K562 (cell line): Measurements from ENCODE around the gene NVL. TPM values are rescaled to one million over a fixed set of nuclear protein-coding genes. Genes with fewer than 3 reads are reported as not detected.

Source experiments
- ATAC-seq: fragments of 200-7000 bp; cut with Tn5 transposase; 3 replicates; pipeline ENCODE4 v1.9.1; 2020; ENCODE audit warnings: moderate library complexity
- BruUV-seq: library from RNA; stranded (reverse); fragments of 400-500 nt; replicated peaks from 2 replicates; lab custom pipeline; 2021; lab: Mats Ljungman, UMichigan
- CTCF ChIA-PET: fragments of 300-600 bp; formaldehyde crosslinking; extraction: SDS; loops from one replicate; lab custom pipeline; 2021; ENCODE audit warnings: low intra/inter-chr PET ratio; lab: Yijun Ruan, JAX
- POLR2A ChIA-PET: fragments of 300-600, 350-650 bp; sonication (Branson Sonifier 250); formaldehyde crosslinking; extraction: SDS; loops from one replicate; lab custom pipeline; 2021; ENCODE audit warnings: antibody characterized with exemption, inconsistent platforms; lab: Yijun Ruan, JAX
- DNase-seq, 4 experiments: peaks; one replicate each; pipeline versions ENCODE4 v3.0.0 to v3.0.0-alpha.2; 2011 to 2018; ENCODE audit warnings: low spot score in 3 of 4, mixed read lengths in 3 of 4; ENCODE audit errors: extremely low read depth in 1 of 4
- FAIRE-seq: peaks from 2 replicates; lab custom pipeline; 2011; peaks lifted over from hg19 to GRCh38; lab: Jason Lieb, UNC
- H2AFZ ChIP-seq: 2 replicates; pipeline ENCODE4 v1.6.0; 2011; ENCODE audit warnings: low read depth, low read length, control low read depth, inconsistent platforms
- H3K27ac ChIP-seq: fragments of 200-600 bp; 3 replicates; pipeline ENCODE4 v1.8.0; 2011; ENCODE audit warnings: low read depth, mild to moderate bottlenecking, control low read depth, inconsistent platforms, low read length, moderate library complexity, mixed read lengths; ENCODE audit errors: extremely low read depth
- H3K27me3 ChIP-seq, 2 experiments: fragments of 300-600 bp in 1 of 2; 2 replicates in 1 of 2; 3 replicates in 1 of 2; pipeline versions ENCODE4 v1.6.0 to v1.8.0; 2011; ENCODE audit warnings: inconsistent platforms in 2 of 2, low read length in 2 of 2, mild to moderate bottlenecking in 1 of 2, mixed read lengths in 1 of 2, moderate library complexity in 1 of 2; ENCODE audit not compliant: control insufficient read depth in 2 of 2, insufficient read depth in 2 of 2
- H3K36me3 ChIP-seq: fragments of 300-600 bp; 3 replicates; pipeline ENCODE4 v1.8.0; 2011; ENCODE audit warnings: mild to moderate bottlenecking, low read length, inconsistent platforms; ENCODE audit not compliant: control insufficient read depth, insufficient read depth
- H3K4me1 ChIP-seq, 2 experiments: fragments of 200-600 bp in 1 of 2; replicated peaks in 1 of 2; 2 replicates in 1 of 2; 3 replicates in 1 of 2; pipeline versions ENCODE4 v1.5.1 to v1.8.0; 2011; ENCODE audit warnings: inconsistent platforms in 2 of 2, low read length in 2 of 2, mild to moderate bottlenecking in 1 of 2, mixed read lengths in 1 of 2, moderate library complexity in 1 of 2; ENCODE audit not compliant: control insufficient read depth in 2 of 2, insufficient read depth in 2 of 2
- H3K4me2 ChIP-seq: 2 replicates; pipeline ENCODE4 v1.6.1; 2011; ENCODE audit warnings: low read length, control low read depth, inconsistent platforms, mixed read lengths; ENCODE audit not compliant: insufficient read depth
- H3K4me3 ChIP-seq: fragments of 200-600 bp; sonication (generic), shearing (Covaris generic); 2 replicates; pipeline ENCODE4 v1.5.1; 2016; ENCODE audit warnings: control low read depth, inconsistent platforms
- H3K79me2 ChIP-seq: fragments of 200-600 bp; 3 replicates; pipeline ENCODE4 v1.8.0; 2011; ENCODE audit warnings: low read length, inconsistent platforms; ENCODE audit not compliant: control insufficient read depth, insufficient read depth
- H3K9ac ChIP-seq, 2 experiments: 2 replicates each; pipeline versions ENCODE4 v1.6.0 to v1.6.1; 2011; ENCODE audit warnings: low read depth in 2 of 2, low read length in 2 of 2, control low read depth in 1 of 2, inconsistent platforms in 1 of 2, mild to moderate bottlenecking in 1 of 2, mixed read lengths in 1 of 2; ENCODE audit not compliant: insufficient read depth in 1 of 2
- H3K9me1 ChIP-seq: one replicate; pipeline ENCODE4 v1.6.0; 2011; ENCODE audit warnings: inconsistent platforms, mild to moderate bottlenecking, low read length, moderate library complexity; ENCODE audit not compliant: control insufficient read depth, insufficient read depth
- H3K9me3 ChIP-seq: replicated peaks from 2 replicates; pipeline ENCODE4 v1.5.1; 2011; ENCODE audit warnings: low read depth, low read length, inconsistent platforms; ENCODE audit not compliant: control insufficient read depth, insufficient read depth
- H4K20me1 ChIP-seq: replicated peaks from 2 replicates; pipeline ENCODE4 v1.6.1; 2011; ENCODE audit warnings: low read length, inconsistent platforms, mixed read lengths; ENCODE audit not compliant: control insufficient read depth, insufficient read depth
- ZNF830 ChIP-seq: fragments of 250-450 bp; sonication (Bioruptor Pico); IDR thresholded peaks from 2 replicates; pipeline ENCODE4 v1.5.0; 2021; ENCODE audit warnings: mild to moderate bottlenecking
- WGBS: fragments of 100-300 bp; shearing (Covaris generic); methylation state at CpG from one replicate; pipeline ENCODE4 v1.1.6; 2016; ENCODE audit warnings: low coverage, mixed read lengths; ENCODE audit not compliant: insufficient coverage; ENCODE audit errors: missing lambda C conversion rate; 5-methylcytosine and 5-hydroxymethylcytosine counted together
- in situ Hi-C: fragments of 300-500 bp; cut with MboI; formaldehyde crosslinking; loops from 4 replicates; pipeline ENCODE4 v1.15.0; 2018; ENCODE audit warnings: inconsistent platforms, mixed read lengths
- intact Hi-C: fragments of 100-400 bp; cut with micrococcal nuclease; formaldehyde crosslinking; loops from 2 replicates; pipeline ENCODE4 v1.14.2; 2022
- polyA plus RNA-seq, 8 experiments: library from polyadenylated mRNA; depleted of rRNA in 4 of 8; stranded (reverse) in 5 of 8; unstranded in 3 of 8; fragments of >200 nt; fragmentation: Nextera tagmentation in 2 of 8; fragmentation: Illumina TruSeq in 1 of 8; extraction: Ambion mirVana in 2 of 8; extraction: Trizol in 1 of 8; gene quantifications; 2 replicates each; pipeline versions ENCODE4 v1.2.1 to v1.2.3, GENCODE V29; 2011 to 2014; ENCODE audit warnings: inconsistent platforms in 1 of 8, missing spikeins in 1 of 8
- total RNA-seq, 7 experiments: library from RNA; depleted of rRNA in 6 of 7; stranded (reverse); fragments of >200 nt in 6 of 7; fragmentation: Illumina TruSeq in 2 of 7; extraction: Trizol in 2 of 7; gene quantifications; 2 replicates each; pipeline versions ENCODE4 v1.2.1 to v1.2.3, GENCODE V29; 2011 to 2021; ENCODE audit warnings: low replicate concordance in 1 of 7
- TF ChIP-seq, protein P1 (sequence below): fragments of 450-650 bp; IDR thresholded peaks from 2 replicates; pipeline ENCODE4 v1.6.1; 2017; ENCODE audit warnings: antibody characterized with exemption, mild to moderate bottlenecking

NVL gene
- total and polyA plus RNA-seq, 9 of the 15 experiments (the other 6 are each of a cell fraction or from before 2014, with no cell fraction given), result 32.5 to 86.6 (median 62.9) TPM

- no peak for DNase-seq
- intact Hi-C loops, result loop anchor here (10.0 kb wide), 1 partner anchor 585 kb away; the partner anchor contains the start of gene DNAH14
- H3K9me1 ChIP-seq, result no peaks in the 10 kb centered on the region
- H3K36me3 ChIP-seq, result no peaks in the 10 kb centered on the region
- no peak for FAIRE-seq
- H3K79me2 ChIP-seq, result no peaks in the 10 kb centered on the region
- H3K27ac ChIP-seq, result no peak overlapping the region
- H2AFZ ChIP-seq, result 0 out of 2 replicates have a peak overlapping the region, but pooled peaks have one; percentile 20
- H3K9me3 ChIP-seq, result peaks cover 9% of the 10 kb centered on the region
- no peak for ATAC-seq
- no peaks in the 10 kb centered on the region for H3K27me3 ChIP-seq
- ChIA-PET POLR2A (interaction anchor here (0.9 kb wide), 1 partner anchor 14 kb away, joined by 4 read pairs; no protein-coding TSS in a partner anchor), CTCF (no interaction called here)
- TF ChIP-seq, protein P1, sequence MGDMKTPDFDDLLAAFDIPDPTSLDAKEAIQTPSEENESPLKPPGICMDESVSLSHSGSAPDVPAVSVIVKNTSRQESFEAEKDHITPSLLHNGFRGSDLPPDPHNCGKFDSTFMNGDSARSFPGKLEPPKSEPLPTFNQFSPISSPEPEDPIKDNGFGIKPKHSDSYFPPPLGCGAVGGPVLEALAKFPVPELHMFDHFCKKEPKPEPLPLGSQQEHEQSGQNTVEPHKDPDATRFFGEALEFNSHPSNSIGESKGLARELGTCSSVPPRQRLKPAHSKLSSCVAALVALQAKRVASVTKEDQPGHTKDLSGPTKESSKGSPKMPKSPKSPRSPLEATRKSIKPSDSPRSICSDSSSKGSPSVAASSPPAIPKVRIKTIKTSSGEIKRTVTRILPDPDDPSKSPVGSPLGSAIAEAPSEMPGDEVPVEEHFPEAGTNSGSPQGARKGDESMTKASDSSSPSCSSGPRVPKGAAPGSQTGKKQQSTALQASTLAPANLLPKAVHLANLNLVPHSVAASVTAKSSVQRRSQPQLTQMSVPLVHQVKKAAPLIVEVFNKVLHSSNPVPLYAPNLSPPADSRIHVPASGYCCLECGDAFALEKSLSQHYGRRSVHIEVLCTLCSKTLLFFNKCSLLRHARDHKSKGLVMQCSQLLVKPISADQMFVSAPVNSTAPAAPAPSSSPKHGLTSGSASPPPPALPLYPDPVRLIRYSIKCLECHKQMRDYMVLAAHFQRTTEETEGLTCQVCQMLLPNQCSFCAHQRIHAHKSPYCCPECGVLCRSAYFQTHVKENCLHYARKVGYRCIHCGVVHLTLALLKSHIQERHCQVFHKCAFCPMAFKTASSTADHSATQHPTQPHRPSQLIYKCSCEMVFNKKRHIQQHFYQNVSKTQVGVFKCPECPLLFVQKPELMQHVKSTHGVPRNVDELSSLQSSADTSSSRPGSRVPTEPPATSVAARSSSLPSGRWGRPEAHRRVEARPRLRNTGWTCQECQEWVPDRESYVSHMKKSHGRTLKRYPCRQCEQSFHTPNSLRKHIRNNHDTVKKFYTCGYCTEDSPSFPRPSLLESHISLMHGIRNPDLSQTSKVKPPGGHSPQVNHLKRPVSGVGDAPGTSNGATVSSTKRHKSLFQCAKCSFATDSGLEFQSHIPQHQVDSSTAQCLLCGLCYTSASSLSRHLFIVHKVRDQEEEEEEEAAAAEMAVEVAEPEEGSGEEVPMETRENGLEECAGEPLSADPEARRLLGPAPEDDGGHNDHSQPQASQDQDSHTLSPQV, result 0 out of 2 replicates have a peak, but pooled peaks have one; percentile 24
- no peak for TF ChIP-seq ZNF830 (CRISPR knock-in tag)
- peaks cover 1 to 6% of the 10 kb centered on the region in 2 experiments; a peak in 4 of 5 replicates for H3K4me1 ChIP-seq
- in situ Hi-C loops, result loop anchor here (25.0 kb wide), 1 partner anchor 227 kb away; the partner anchor contains the start of gene FBXO28
- no peak overlapping the region for H3K4me2 ChIP-seq
- BruUV-seq, result no TSS peak
- 100% methylated on average over 1 of the region's 4 CpGs for WGBS
- H3K9ac ChIP-seq, result no peak overlapping the region
- H4K20me1 ChIP-seq, result no peaks in the 10 kb centered on the region
- no peak overlapping the region for H3K4me3 ChIP-seq
Measured at GRCh38 chr1:224339442-224340033, 9.6 kb upstream of the NVL start.
